A549 (cell line): Measurements from ENCODE around the gene MYCN. TPM values are rescaled to one million over a fixed set of nuclear protein-coding genes. Genes with fewer than 3 reads are reported as not detected.

Source experiments
- ATAC-seq, 2 experiments: fragments of 200-7000 bp in 1 of 2; fragments of >200 bp in 1 of 2; cut with Nextera tagmentation in 1 of 2; cut with Tn5 transposase in 1 of 2; 3 replicates each; pipeline versions ENCODE4 v1.8.0 to v1.9.1; 2018 to 2020; ENCODE audit warnings: mild to moderate bottlenecking in 1 of 2, moderate library complexity in 1 of 2
- CTCF ChIA-PET: fragments of 300-600 bp; sonication (Branson Sonifier 250); formaldehyde crosslinking; extraction: SDS; loops from one replicate; lab custom pipeline; 2021; ENCODE audit warnings: antibody characterized with exemption, inconsistent platforms; lab: Yijun Ruan, JAX
- POLR2A ChIA-PET: fragments of 350-600 bp; formaldehyde crosslinking; extraction: SDS; loops from one replicate; lab custom pipeline; 2021; ENCODE audit warnings: antibody characterized with exemption, inconsistent platforms; lab: Yijun Ruan, JAX
- DNase-seq, 2 experiments: peaks; one replicate each; pipeline versions ENCODE4 v3.0.0 to v3.0.0-alpha.2; 2011 to 2016; ENCODE audit warnings: low read depth in 1 of 2, low spot score in 1 of 2
- FAIRE-seq: peaks from 2 replicates; lab custom pipeline; 2011; peaks lifted over from hg19 to GRCh38; lab: Jason Lieb, UNC
- H3K27ac ChIP-seq, 2 experiments: fragments of >200 bp; sonication (Bioruptor Twin); formaldehyde crosslinking; 3 replicates each; pipeline ENCODE4 v1.5.1; 2016 to 2017
- H3K4me1 ChIP-seq: fragments of >200 bp; sonication (Bioruptor Twin); formaldehyde crosslinking; 3 replicates; pipeline ENCODE4 v1.6.1; 2016
- H3K4me2 ChIP-seq: fragments of >200 bp; sonication (Bioruptor Twin); formaldehyde crosslinking; 3 replicates; pipeline ENCODE4 v1.6.1; 2016
- H3K4me3 ChIP-seq: fragments of >200 bp; sonication (Bioruptor Twin); formaldehyde crosslinking; 3 replicates; pipeline ENCODE4 v1.5.1; 2016
- H3K9me3 ChIP-seq: fragments of >200 bp; sonication (Bioruptor Twin); formaldehyde crosslinking; 3 replicates; pipeline ENCODE4 v1.6.1; 2016
- CBX8 ChIP-seq: fragments of 200-600 bp; sonication (generic); IDR thresholded peaks from 2 replicates; pipeline ENCODE4 v1.6.1; 2016
- CHD2 ChIP-seq: fragments of 150-350 bp; IDR thresholded peaks from 2 replicates; pipeline ENCODE4 v1.6.1; 2014; ENCODE audit warnings: low read length; ENCODE audit not compliant: partially characterized antibody
- ESRRA ChIP-seq: fragments of 150-350 bp; IDR thresholded peaks from 2 replicates; pipeline ENCODE4 v1.6.1; 2014; ENCODE audit warnings: mild to moderate bottlenecking, low read length, borderline replicate concordance
- FOSB ChIP-seq: fragments of 250-450 bp; sonication (Bioruptor Pico); IDR thresholded peaks from 2 replicates; pipeline ENCODE4 v1.5.0; 2020; ENCODE audit warnings: mild to moderate bottlenecking, moderate library complexity
- FOXS1 ChIP-seq: fragments of 250-450 bp; sonication (Bioruptor Pico); IDR thresholded peaks from 2 replicates; pipeline ENCODE4 v1.5.0; 2020; ENCODE audit warnings: mild to moderate bottlenecking, moderate library complexity
- HOXB13 ChIP-seq: fragments of 250-450 bp; sonication (Bioruptor Pico); IDR thresholded peaks from 2 replicates; pipeline ENCODE4 v1.5.0; 2020; ENCODE audit warnings: low read depth, mild to moderate bottlenecking, moderate library complexity
- MAFK ChIP-seq: fragments of 450-650 bp; IDR thresholded peaks from 2 replicates; pipeline ENCODE4 v1.6.1; 2014; ENCODE audit not compliant: partially characterized antibody
- MYC ChIP-seq: IDR thresholded peaks from 2 replicates; pipeline ENCODE4 v1.6.1; 2012; ENCODE audit warnings: mild to moderate bottlenecking, inconsistent platforms, low read length, improper control_type of control experiment, borderline replicate concordance
- NR3C1 ChIP-seq: fragments of >200 bp; sonication (Bioruptor Twin); formaldehyde crosslinking; IDR thresholded peaks from 3 replicates; pipeline ENCODE4 v1.6.1; 2017
- PHF8 ChIP-seq: fragments of 200-600 bp; sonication (generic); IDR thresholded peaks from 2 replicates; pipeline ENCODE4 v1.6.1; 2016; ENCODE audit warnings: low read depth, mild to moderate bottlenecking, antibody characterized with exemption, moderate library complexity, borderline replicate concordance
- POLR2A ChIP-seq: IDR thresholded peaks from 2 replicates; pipeline ENCODE4 v1.6.1; 2012; ENCODE audit warnings: mild to moderate bottlenecking, low read length
- RFX5 ChIP-seq: fragments of 450-650 bp; IDR thresholded peaks from 2 replicates; pipeline ENCODE4 v1.7.1; 2014; ENCODE audit warnings: antibody characterized with exemption, mild to moderate bottlenecking, moderate library complexity
- ZC3H11A ChIP-seq: fragments of 450-650 bp; IDR thresholded peaks from 2 replicates; pipeline ENCODE4 v1.6.1; 2014; ENCODE audit warnings: antibody characterized with exemption, mild to moderate bottlenecking
- WGBS: methylation state at CpG from one replicate; pipeline ENCODE4 v1.1.6; 2017; ENCODE audit errors: missing lambda C conversion rate; 5-methylcytosine and 5-hydroxymethylcytosine counted together
- polyA plus RNA-seq, 4 experiments: library from polyadenylated mRNA; depleted of rRNA in 3 of 4; stranded (reverse); fragments of >200 nt; fragmentation: RNase III in 1 of 4; extraction: RNeasy Plus Mini Kit Qiagen cat#74134 plus additional on column Dnase treatment in 1 of 4; gene quantifications; 2 replicates in 3 of 4; 3 replicates in 1 of 4; pipeline ENCODE4 v1.2.3, GENCODE V29; 2011 to 2017
- TF ChIP-seq, protein P1 (sequence below): IDR thresholded peaks from 2 replicates; pipeline ENCODE4 v1.6.1; 2012
- TF ChIP-seq, protein P2 (sequence below): fragments of 250-450 bp; sonication (Bioruptor Pico); IDR thresholded peaks from 2 replicates; pipeline ENCODE4 v1.5.0; 2020; ENCODE audit warnings: low read depth, mild to moderate bottlenecking, moderate library complexity
- TF ChIP-seq, protein P3 (sequence below): fragments of 450-650 bp; IDR thresholded peaks from 2 replicates; pipeline ENCODE4 v1.6.1; 2014; ENCODE audit warnings: antibody characterized with exemption
- TF ChIP-seq, protein P4 (sequence below): fragments of 200-600 bp; sonication (generic); IDR thresholded peaks from 2 replicates; pipeline ENCODE4 v1.6.1; 2016; ENCODE audit warnings: antibody characterized with exemption, mild to moderate bottlenecking, moderate library complexity
- TF ChIP-seq, protein P5 (sequence below): fragments of 150-350 bp; IDR thresholded peaks from 2 replicates; pipeline ENCODE4 v1.6.1; 2014; ENCODE audit warnings: low read depth, mild to moderate bottlenecking, low read length
- TF ChIP-seq, protein P6 (sequence below): fragments of >200 bp; sonication (Bioruptor Twin); formaldehyde crosslinking; IDR thresholded peaks from 2 replicates; pipeline ENCODE4 v1.6.1; 2016
- TF ChIP-seq, protein P7 (sequence below): fragments of 250-450 bp; sonication (Bioruptor Pico); IDR thresholded peaks from 2 replicates; pipeline ENCODE4 v1.5.0; 2021; ENCODE audit warnings: mild to moderate bottlenecking, moderate library complexity, borderline replicate concordance

MYCN gene
- polyA plus RNA-seq, 2 of the 4 experiments (the other 2 are of a cell fraction): not detected

DNA sequence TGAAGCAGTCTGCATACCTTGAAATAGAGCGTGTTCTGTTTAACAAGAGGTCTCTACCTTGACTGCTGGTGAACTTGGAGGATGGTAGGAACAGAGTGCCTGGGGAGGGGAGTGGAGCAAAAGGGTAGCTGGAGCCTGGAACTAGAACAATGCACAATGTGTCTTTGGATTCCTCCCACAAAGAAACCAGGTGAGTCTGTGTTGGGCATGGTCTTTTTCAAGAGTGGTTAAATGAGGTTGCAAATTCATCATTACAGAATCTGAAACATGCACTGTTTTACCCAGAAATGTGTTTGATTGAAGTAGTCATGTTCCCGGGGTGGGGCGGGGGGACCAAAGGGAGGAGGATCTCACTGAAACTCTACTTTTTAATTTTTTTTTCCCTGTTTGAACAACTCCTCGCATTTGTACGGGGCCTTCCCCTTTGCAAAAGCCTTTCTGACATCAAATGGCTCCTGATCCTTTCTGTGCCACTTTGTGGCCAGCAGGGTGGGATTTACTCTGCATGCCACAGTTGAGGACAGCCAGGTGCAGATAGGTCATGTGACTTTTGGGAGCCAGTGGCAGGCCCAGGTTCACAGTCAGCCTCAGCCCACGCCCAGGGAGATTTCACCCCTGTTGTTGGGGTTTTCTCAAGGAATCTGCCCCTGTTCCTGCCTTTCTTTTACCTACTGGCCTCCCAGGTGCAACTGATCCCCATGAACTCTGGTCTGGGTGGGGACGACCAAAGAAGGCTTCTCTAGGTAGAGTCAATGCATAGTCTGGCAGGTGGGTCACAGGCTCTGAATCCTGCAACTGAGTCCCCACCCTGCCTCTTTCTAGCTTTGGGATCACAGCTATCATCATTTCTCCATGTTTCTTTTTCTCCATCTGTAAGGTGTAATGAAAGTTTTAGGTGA is 28.2 kb downstream of the MYCN start:
- TF ChIP-seq, protein P1, sequence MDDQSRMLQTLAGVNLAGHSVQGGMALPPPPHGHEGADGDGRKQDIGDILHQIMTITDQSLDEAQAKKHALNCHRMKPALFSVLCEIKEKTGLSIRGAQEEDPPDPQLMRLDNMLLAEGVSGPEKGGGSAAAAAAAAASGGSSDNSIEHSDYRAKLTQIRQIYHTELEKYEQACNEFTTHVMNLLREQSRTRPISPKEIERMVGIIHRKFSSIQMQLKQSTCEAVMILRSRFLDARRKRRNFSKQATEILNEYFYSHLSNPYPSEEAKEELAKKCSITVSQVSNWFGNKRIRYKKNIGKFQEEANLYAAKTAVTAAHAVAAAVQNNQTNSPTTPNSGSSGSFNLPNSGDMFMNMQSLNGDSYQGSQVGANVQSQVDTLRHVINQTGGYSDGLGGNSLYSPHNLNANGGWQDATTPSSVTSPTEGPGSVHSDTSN: no peak
- TF ChIP-seq FOXS1 (CRISPR knock-in tag): no peak
- no peak for TF ChIP-seq PHF8
- no peak for TF ChIP-seq MYC
- no peak for TF ChIP-seq HOXB13 (CRISPR knock-in tag)
- TF ChIP-seq, protein P2, sequence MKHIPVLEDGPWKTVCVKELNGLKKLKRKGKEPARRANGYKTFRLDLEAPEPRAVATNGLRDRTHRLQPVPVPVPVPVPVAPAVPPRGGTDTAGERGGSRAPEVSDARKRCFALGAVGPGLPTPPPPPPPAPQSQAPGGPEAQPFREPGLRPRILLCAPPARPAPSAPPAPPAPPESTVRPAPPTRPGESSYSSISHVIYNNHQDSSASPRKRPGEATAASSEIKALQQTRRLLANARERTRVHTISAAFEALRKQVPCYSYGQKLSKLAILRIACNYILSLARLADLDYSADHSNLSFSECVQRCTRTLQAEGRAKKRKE: no peak
- TF ChIP-seq POLR2A: no peak
- no peak for TF ChIP-seq MAFK
- no peak overlapping the region for H3K4me2 ChIP-seq
- no peak overlapping the region for H3K27ac ChIP-seq
- H3K9me3 ChIP-seq: no peaks in the 10 kb centered on the region
- no peak for ATAC-seq
- WGBS: 62% methylated on average over 7 of the region's 7 CpGs
- ChIA-PET POLR2A (no interaction called here), CTCF (no interaction called here)
- no peak for FAIRE-seq
- H3K4me1 ChIP-seq: no peaks in the 10 kb centered on the region
- H3K4me3 ChIP-seq: no peak overlapping the region
- no peak for DNase-seq

DNA sequence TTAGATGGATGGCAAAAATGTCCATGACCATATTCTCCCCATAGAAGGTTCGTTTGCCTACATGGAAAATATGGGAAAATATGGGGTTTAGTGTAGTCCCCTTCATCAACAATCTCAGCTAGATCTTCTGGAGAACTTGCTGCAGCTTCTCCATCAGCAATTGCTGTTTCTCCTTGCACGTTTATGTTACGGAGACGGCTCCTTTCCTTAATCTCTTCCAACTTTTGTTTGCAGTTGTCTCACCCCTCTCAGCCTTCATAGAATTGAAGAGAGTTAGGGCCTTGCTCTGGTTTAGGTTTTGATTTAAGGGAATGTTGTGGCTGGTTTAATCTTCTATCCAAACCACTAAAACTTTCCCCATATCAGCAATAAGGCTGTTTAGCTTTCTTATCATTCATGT is 28.9 kb downstream of the MYCN start:
- no peak overlapping the region for H3K4me2 ChIP-seq
- H3K4me1 ChIP-seq: no peaks in the 10 kb centered on the region
- POLR2A ChIA-PET: no interaction called here
- no peaks in the 10 kb centered on the region for H3K9me3 ChIP-seq
- TF ChIP-seq, protein P3, sequence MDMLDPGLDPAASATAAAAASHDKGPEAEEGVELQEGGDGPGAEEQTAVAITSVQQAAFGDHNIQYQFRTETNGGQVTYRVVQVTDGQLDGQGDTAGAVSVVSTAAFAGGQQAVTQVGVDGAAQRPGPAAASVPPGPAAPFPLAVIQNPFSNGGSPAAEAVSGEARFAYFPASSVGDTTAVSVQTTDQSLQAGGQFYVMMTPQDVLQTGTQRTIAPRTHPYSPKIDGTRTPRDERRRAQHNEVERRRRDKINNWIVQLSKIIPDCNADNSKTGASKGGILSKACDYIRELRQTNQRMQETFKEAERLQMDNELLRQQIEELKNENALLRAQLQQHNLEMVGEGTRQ: no peak
- TF ChIP-seq, protein P2: no peak
- TF ChIP-seq ZC3H11A (no peak), NR3C1 (no peak), CBX8 (no peak), FOSB (no peak), CHD2 (no peak), RFX5 (no peak), MYC (no peak), ESRRA (no peak)
- TF ChIP-seq, protein P4, sequence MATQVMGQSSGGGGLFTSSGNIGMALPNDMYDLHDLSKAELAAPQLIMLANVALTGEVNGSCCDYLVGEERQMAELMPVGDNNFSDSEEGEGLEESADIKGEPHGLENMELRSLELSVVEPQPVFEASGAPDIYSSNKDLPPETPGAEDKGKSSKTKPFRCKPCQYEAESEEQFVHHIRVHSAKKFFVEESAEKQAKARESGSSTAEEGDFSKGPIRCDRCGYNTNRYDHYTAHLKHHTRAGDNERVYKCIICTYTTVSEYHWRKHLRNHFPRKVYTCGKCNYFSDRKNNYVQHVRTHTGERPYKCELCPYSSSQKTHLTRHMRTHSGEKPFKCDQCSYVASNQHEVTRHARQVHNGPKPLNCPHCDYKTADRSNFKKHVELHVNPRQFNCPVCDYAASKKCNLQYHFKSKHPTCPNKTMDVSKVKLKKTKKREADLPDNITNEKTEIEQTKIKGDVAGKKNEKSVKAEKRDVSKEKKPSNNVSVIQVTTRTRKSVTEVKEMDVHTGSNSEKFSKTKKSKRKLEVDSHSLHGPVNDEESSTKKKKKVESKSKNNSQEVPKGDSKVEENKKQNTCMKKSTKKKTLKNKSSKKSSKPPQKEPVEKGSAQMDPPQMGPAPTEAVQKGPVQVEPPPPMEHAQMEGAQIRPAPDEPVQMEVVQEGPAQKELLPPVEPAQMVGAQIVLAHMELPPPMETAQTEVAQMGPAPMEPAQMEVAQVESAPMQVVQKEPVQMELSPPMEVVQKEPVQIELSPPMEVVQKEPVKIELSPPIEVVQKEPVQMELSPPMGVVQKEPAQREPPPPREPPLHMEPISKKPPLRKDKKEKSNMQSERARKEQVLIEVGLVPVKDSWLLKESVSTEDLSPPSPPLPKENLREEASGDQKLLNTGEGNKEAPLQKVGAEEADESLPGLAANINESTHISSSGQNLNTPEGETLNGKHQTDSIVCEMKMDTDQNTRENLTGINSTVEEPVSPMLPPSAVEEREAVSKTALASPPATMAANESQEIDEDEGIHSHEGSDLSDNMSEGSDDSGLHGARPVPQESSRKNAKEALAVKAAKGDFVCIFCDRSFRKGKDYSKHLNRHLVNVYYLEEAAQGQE: no peak
- TF ChIP-seq, protein P5, sequence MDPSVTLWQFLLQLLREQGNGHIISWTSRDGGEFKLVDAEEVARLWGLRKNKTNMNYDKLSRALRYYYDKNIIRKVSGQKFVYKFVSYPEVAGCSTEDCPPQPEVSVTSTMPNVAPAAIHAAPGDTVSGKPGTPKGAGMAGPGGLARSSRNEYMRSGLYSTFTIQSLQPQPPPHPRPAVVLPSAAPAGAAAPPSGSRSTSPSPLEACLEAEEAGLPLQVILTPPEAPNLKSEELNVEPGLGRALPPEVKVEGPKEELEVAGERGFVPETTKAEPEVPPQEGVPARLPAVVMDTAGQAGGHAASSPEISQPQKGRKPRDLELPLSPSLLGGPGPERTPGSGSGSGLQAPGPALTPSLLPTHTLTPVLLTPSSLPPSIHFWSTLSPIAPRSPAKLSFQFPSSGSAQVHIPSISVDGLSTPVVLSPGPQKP: no peak
- TF ChIP-seq, protein P6, sequence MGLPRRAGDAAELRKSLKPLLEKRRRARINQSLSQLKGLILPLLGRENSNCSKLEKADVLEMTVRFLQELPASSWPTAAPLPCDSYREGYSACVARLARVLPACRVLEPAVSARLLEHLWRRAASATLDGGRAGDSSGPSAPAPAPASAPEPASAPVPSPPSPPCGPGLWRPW: no peak
- TF ChIP-seq, protein P7, sequence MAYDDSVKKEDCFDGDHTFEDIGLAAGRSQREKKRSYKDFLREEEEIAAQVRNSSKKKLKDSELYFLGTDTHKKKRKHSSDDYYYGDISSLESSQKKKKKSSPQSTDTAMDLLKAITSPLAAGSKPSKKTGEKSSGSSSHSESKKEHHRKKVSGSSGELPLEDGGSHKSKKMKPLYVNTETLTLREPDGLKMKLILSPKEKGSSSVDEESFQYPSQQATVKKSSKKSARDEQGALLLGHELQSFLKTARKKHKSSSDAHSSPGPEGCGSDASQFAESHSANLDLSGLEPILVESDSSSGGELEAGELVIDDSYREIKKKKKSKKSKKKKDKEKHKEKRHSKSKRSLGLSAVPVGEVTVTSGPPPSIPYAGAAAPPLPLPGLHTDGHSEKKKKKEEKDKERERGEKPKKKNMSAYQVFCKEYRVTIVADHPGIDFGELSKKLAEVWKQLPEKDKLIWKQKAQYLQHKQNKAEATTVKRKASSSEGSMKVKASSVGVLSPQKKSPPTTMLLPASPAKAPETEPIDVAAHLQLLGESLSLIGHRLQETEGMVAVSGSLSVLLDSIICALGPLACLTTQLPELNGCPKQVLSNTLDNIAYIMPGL (CRISPR knock-in tag): no peak
- TF ChIP-seq, all 56 proteins: peak for 0
- 68% methylated on average over 4 of the region's 4 CpGs for WGBS
- DNase-seq: no peak
- Histone ChIP-seq H3K4me3 (no peak overlapping the region), H3K27ac (no peak overlapping the region)
- no peak for ATAC-seq
- CTCF ChIA-PET: no interaction called here
- no peak for FAIRE-seq
